MM.1S (cell line): ENCODE results near the gene KRTAP29-1.

Source experiments
- CTCF ChIP-seq: fragments of 300-600 bp; sonication (generic); IDR thresholded peaks from 2 replicates; pipeline ENCODE4 v1.5.1; 2016; ENCODE audit warnings: antibody characterized with exemption, low read length, mixed read lengths
- EZH2 ChIP-seq: fragments of 300-600 bp; sonication (generic); optimal IDR thresholded peaks from 2 replicates; pipeline ENCODE3; 2017; ENCODE audit warnings: low read depth, mild to moderate bottlenecking, antibody characterized with exemption, low read length, mixed read lengths
- EZH2phosphoT487 ChIP-seq: fragments of 300-600 bp; sonication (generic); IDR thresholded peaks from 2 replicates; pipeline ENCODE4 v1.6.1; 2018; ENCODE audit warnings: antibody characterized with exemption, low read length

DNA sequence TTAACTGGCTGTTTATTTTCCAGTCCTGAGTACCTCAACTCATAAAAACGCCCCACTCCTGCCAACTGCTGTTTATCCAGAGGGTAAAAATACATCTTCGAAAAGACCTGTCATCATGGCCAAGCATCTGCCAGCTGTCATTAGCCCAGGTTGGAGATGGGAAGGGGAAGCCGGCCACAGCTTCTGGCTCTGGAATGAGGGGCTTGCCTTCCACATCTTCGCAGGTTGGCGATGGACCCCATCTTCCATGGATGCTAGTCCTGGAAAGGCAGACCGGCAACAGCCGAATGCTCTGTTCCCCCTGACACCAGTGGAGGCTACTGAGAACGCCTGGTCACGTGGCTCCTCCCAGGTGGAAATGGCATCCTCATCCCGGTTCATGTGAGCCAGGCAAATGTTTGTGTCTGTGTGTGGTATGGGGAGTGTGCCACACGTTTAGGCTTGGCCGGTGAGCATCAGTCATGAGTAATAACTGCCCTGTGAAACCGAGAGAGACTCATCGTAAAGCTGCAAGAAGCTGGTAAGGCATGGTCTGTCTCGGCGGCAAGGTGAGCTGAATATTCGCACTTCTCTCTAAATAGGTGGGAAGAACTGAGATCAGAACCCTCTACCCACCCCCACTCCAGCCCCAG lies 13.3 kb upstream of the KRTAP29-1 start:
- TF ChIP-seq EZH2 = no peak
- TF ChIP-seq CTCF = no peak
- no peak for TF ChIP-seq EZH2phosphoT487
